ENCODE data around the gene HTR6. TPM values are rescaled to one million over a fixed set of nuclear protein-coding genes. Genes with fewer than 3 reads are reported as not detected.

Gene HTR6
- total and polyA plus RNA-seq, 2 experiments from 2014 or later = not detected

DNA sequence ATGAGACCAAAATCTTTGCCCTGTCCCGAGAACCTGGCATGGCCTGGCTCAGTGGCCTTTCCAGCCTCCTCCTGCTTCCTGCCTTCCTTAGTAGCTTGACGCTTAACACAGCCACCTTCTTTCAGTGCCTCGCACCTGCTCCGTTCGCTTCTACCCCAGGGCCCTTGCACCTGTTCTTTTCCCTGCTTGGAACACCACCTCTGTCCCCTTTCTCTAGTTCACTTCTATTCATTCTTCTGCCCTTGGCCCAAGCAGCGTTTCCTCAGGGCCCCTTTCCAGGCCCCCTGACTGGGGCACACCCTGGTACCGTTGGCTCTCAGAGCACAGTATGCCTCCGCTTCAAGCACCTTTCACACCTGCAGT lies 9.0 kb upstream of the HTR6 start:
- H3K4me3 ChIP-seq = no peak overlapping the region
- peaks cover 1% of the 10 kb centered on the region for H3K27me3 ChIP-seq
- DNase-seq (ENCODE audit: low read depth in 1 of 2, low spot score in 1 of 2) = no peak
- TF ChIP-seq, protein P1, sequence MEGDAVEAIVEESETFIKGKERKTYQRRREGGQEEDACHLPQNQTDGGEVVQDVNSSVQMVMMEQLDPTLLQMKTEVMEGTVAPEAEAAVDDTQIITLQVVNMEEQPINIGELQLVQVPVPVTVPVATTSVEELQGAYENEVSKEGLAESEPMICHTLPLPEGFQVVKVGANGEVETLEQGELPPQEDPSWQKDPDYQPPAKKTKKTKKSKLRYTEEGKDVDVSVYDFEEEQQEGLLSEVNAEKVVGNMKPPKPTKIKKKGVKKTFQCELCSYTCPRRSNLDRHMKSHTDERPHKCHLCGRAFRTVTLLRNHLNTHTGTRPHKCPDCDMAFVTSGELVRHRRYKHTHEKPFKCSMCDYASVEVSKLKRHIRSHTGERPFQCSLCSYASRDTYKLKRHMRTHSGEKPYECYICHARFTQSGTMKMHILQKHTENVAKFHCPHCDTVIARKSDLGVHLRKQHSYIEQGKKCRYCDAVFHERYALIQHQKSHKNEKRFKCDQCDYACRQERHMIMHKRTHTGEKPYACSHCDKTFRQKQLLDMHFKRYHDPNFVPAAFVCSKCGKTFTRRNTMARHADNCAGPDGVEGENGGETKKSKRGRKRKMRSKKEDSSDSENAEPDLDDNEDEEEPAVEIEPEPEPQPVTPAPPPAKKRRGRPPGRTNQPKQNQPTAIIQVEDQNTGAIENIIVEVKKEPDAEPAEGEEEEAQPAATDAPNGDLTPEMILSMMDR (IDR thresholded peaks at IDR 0.05; ENCODE audit: low read depth, low read length) = no peak
- no peaks in the 10 kb centered on the region for H3K9me3 ChIP-seq (ENCODE audit: low read depth)
- H3K27ac ChIP-seq = no peak overlapping the region
- no peaks in the 10 kb centered on the region for H3K4me1 ChIP-seq (ENCODE audit: low read depth)
- H3K36me3 ChIP-seq = no peaks in the 10 kb centered on the region

DNA sequence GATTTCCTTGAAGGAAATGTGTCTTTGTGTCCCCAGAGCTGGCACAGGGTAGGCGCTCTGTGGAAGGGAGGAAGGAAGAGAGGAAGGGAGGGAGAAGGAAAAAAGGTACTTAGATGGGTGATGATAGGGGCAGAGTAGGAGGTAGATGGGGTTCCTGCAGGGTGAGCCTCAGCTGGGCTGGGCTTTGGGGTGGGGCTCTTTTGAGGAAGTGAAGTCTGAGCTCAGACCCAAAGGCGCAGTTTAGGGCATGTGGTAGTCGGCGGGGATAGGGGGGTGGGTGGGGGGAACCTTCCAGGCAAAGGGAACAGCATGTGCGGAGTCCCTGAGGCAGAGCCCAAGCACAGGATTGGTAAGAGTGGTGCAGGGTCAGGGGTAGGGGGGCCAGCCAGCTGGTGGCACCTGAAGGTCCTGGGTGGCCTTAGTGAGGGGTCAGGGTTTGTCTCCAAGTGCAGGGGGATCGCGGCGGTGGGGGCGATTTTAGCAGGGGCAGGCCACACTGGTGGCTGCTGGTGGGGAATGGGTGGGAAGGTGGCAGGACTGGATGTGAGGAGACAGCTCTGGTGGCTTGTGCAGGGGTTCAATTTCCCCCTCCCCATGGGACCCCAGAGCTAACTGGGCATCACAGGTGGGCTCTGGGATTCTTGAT lies 8.4 kb upstream of the HTR6 start:
- peaks cover 3% of the 10 kb centered on the region for H3K27me3 ChIP-seq
- H3K4me3 ChIP-seq = no peak overlapping the region
- TF ChIP-seq, protein P1 (IDR thresholded peaks at IDR 0.05; ENCODE audit: low read depth, low read length) = no peak
- no peak for DNase-seq (ENCODE audit: low read depth in 1 of 2, low spot score in 1 of 2)
- H3K4me1 ChIP-seq (ENCODE audit: low read depth) = no peaks in the 10 kb centered on the region
- no peaks in the 10 kb centered on the region for H3K9me3 ChIP-seq (ENCODE audit: low read depth)
- H3K27ac ChIP-seq = no peak overlapping the region
- no peaks in the 10 kb centered on the region for H3K36me3 ChIP-seq

DNA sequence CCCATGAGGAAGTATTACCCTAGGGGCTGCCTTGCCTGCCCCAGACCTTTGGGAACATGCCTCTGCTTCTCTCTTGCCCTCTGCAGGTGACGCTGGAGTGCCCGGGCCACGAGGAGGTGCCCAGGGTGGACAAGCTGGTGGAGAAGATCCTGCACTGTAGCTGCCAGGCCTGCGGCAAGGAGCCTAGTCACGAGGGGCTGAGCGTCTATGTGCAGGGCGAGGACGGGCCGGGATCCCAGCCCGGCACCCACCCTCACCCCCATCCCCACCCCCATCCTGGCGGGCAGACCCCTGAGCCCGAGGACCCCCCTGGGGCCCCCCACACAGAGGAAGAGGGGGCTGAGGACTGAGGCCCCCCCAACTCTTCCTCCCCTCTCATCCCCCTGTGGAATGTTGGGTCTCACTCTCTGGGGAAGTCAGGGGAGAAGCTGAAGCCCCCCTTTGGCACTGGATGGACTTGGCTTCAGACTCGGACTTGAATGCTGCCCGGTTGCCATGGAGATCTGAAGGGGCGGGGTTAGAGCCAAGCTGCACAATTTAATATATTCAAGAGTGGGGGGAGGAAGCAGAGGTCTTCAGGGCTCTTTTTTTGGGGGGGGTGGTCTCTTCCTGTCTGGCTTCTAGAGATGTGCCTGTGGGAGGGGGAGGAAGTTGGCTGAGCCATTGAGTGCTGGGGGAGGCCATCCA lies 7.8 kb upstream of the HTR6 start:
- Histone ChIP-seq H3K27ac (no peak overlapping the region), H3K36me3 (no peaks in the 10 kb centered on the region), H3K27me3 (peaks cover 4% of the 10 kb centered on the region), H3K9me3 (ENCODE audit: low read depth) (no peaks in the 10 kb centered on the region), H3K4me1 (ENCODE audit: low read depth) (no peaks in the 10 kb centered on the region), H3K4me3 (no peak overlapping the region)
- TF ChIP-seq, protein P1 (IDR thresholded peaks at IDR 0.05; ENCODE audit: low read depth, low read length) = no peak
- no peak for DNase-seq (ENCODE audit: low read depth in 1 of 2, low spot score in 1 of 2)

DNA sequence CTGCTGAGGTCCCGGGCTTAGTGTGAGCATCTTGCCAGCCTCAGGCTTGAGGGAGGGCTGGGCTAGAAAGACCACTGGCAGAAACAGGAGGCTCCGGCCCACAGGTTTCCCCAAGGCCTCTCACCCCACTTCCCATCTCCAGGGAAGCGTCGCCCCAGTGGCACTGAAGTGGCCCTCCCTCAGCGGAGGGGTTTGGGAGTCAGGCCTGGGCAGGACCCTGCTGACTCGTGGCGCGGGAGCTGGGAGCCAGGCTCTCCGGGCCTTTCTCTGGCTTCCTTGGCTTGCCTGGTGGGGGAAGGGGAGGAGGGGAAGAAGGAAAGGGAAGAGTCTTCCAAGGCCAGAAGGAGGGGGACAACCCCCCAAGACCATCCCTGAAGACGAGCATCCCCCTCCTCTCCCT lies 7.2 kb upstream of the HTR6 start:
- H3K27ac ChIP-seq = no peak overlapping the region
- TF ChIP-seq, protein P1 (IDR thresholded peaks at IDR 0.05; ENCODE audit: low read depth, low read length) = no peak
- peaks cover 9% of the 10 kb centered on the region for H3K27me3 ChIP-seq
- H3K9me3 ChIP-seq (ENCODE audit: low read depth) = no peaks in the 10 kb centered on the region
- H3K36me3 ChIP-seq = no peaks in the 10 kb centered on the region
- no peak overlapping the region for H3K4me3 ChIP-seq
- no peak for DNase-seq (ENCODE audit: low read depth in 1 of 2, low spot score in 1 of 2)
- H3K4me1 ChIP-seq (ENCODE audit: low read depth) = no peaks in the 10 kb centered on the region

DNA sequence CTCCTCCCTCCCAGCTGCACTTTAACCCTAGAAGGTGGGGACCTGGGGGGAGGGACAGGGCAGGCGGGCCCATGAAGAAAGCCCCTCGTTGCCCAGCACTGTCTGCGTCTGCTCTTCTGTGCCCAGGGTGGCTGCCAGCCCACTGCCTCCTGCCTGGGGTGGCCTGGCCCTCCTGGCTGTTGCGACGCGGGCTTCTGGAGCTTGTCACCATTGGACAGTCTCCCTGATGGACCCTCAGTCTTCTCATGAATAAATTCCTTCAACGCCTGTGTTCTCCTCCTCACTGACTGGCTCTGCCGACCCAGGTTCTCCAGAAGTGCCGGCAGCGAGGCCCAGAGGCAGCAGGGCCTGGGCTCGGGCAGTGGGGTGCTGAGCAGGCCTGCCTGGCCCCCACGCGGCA lies 6.5 kb upstream of the HTR6 start:
- H3K4me3 ChIP-seq = no peak overlapping the region
- DNase-seq (ENCODE audit: low read depth in 1 of 2, low spot score in 1 of 2) = no peak
- H3K36me3 ChIP-seq = no peaks in the 10 kb centered on the region
- H3K9me3 ChIP-seq (ENCODE audit: low read depth) = no peaks in the 10 kb centered on the region
- H3K4me1 ChIP-seq (ENCODE audit: low read depth) = no peaks in the 10 kb centered on the region
- peaks cover 15% of the 10 kb centered on the region for H3K27me3 ChIP-seq
- TF ChIP-seq, protein P1 (IDR thresholded peaks at IDR 0.05; ENCODE audit: low read depth, low read length) = no peak
- H3K27ac ChIP-seq = no peak overlapping the region
